Pulmonary artery endothelial cell (primary cell): ENCODE data around the gene HMSD. TPM values are rescaled to one million over a fixed set of nuclear protein-coding genes. Genes with fewer than 3 reads are reported as not detected.

Source experiments
- DNase-seq: peaks from one replicate; pipeline ENCODE4 v3.0.0-alpha.2; 2011; ENCODE audit warnings: low read depth, low spot score
- total RNA-seq: library from RNA; depleted of rRNA; stranded (reverse); fragments of >200 nt; gene quantifications from 2 replicates; pipeline ENCODE4 v1.2.3, GENCODE V29; 2014

Gene HMSD
- total RNA-seq, 1 donor from 2014 or later = not detected

GRCh38 chr18:63956755-63957154 is 7.7 kb downstream of the HMSD start:
- DNase-seq = no peak

- no peak for DNase-seq
These were observed 11.8 kb downstream of the HMSD start for GRCh38 chr18:63960891-63961290.

- DNase-seq = no peak
These were observed 12.4 kb downstream of the HMSD start for GRCh38 chr18:63961435-63961980.

- no peak for DNase-seq
These were observed 13.0 kb downstream of the HMSD start for GRCh38 chr18:63962137-63962536.

GRCh38 chr18:63963615-63964256 is 14.6 kb downstream of the HMSD start:
- DNase-seq = peak; percentile 33

- no peak for DNase-seq
These were observed 15.8 kb downstream of the HMSD start for GRCh38 chr18:63964908-63965307.

- DNase-seq = no peak
These were observed 16.7 kb downstream of the HMSD start for GRCh38 chr18:63965716-63966330.

- peak; percentile 71 for DNase-seq
These were observed 21.1 kb downstream of the HMSD start, which contains the start of gene SERPINB8 for GRCh38 chr18:63969942-63970808. Gene SERPINB8 (plus strand): TSS chr18:63970081. CDS start chr18:63978309, 8,228 bp downstream.

- no peak for DNase-seq
These were observed 21.7 kb downstream of the HMSD start for GRCh38 chr18:63970809-63971205.

- no peak for DNase-seq
These were observed 22.4 kb downstream of the HMSD start for GRCh38 chr18:63971320-63972001.

- DNase-seq = no peak
These were observed 22.9 kb downstream of the HMSD start for GRCh38 chr18:63972002-63972376.

GRCh38 chr18:63974991-63975390 is 25.9 kb downstream of the HMSD start:
- DNase-seq = no peak

- DNase-seq = no peak
These were observed 26.5 kb downstream of the HMSD start for GRCh38 chr18:63975628-63976027.

GRCh38 chr18:63977040-63977439 is 27.9 kb downstream of the HMSD start:
- no peak for DNase-seq

- DNase-seq = peak; percentile 26
These were observed 30.4 kb downstream of the HMSD start for GRCh38 chr18:63979409-63979920.

GRCh38 chr18:63980027-63980426 is 30.9 kb downstream of the HMSD start:
- DNase-seq = no peak

GRCh38 chr18:63980896-63981460 is 31.9 kb downstream of the HMSD start:
- no peak for DNase-seq

- DNase-seq = no peak
These were observed 32.6 kb downstream of the HMSD start for GRCh38 chr18:63981719-63982118.

GRCh38 chr18:63982361-63982760 is 33.3 kb downstream of the HMSD start:
- no peak for DNase-seq

- no peak for DNase-seq
These were observed 37.8 kb downstream of the HMSD start for GRCh38 chr18:63986885-63987284.

GRCh38 chr18:63987743-63988142 is 38.6 kb downstream of the HMSD start:
- DNase-seq = no peak
